T-helper 17 cell (primary cell): ENCODE measurements around the gene KLHL26. TPM values are rescaled to one million over a fixed set of nuclear protein-coding genes. Genes with fewer than 3 reads are reported as not detected.
"Not testable (repeated sequence)": the region's sequence is repeated elsewhere in the genome, so short reads cannot be mapped to it uniquely, and the experiment has no call there.

ENCODE experiments used
- ATAC-seq: fragments of 150-1000 bp; cut with Tn5 transposase; 2 replicates; pipeline ENCODE4 v1.10.0; 2021; ENCODE audit warnings: mild to moderate bottlenecking, moderate library complexity
- DNase-seq, 3 donors: peaks; one replicate each; pipeline versions ENCODE4 v3.0.0 to v3.0.0-alpha.2; 2020 to 2021
- H3K9me3 ChIP-seq: one replicate; pipeline ENCODE4 v1.7.0; 2013; ENCODE audit warnings: low read length, mild to moderate bottlenecking; ENCODE audit not compliant: control insufficient read depth, poor library complexity, severe bottlenecking
- H3K27ac Mint-ChIP-seq: one replicate; pipeline ENCODE4 v1.8.0; 2022; ENCODE audit warnings: mild to moderate bottlenecking, moderate library complexity, mixed read lengths
- H3K27me3 Mint-ChIP-seq: one replicate; pipeline ENCODE4 v1.8.0; 2022; ENCODE audit warnings: mixed read lengths
- H3K36me3 Mint-ChIP-seq: one replicate; pipeline ENCODE4 v1.8.0; 2022; ENCODE audit warnings: low read depth, mixed read lengths
- H3K4me1 Mint-ChIP-seq: one replicate; pipeline ENCODE4 v1.8.0; 2022; ENCODE audit warnings: mild to moderate bottlenecking, mixed read lengths
- H3K4me3 Mint-ChIP-seq: one replicate; pipeline ENCODE4 v1.8.0; 2022; ENCODE audit warnings: mild to moderate bottlenecking, moderate library complexity, mixed read lengths
- total RNA-seq, 4 donors: library from RNA in 2 of 4; stranded (reverse) in 2 of 4; gene quantifications; one replicate each; pipeline ENCODE4 v1.2.3 and lab custom pipeline; 2022 to 2026

Gene KLHL26
- total RNA-seq (10 to 100 TPM; 13.0 to 17.9 TPM), total RNA-seq (lab: John Stamatoyannopoulos, UW) (13.0 to 15.6 reads per million in 2 donors)

GRCh38 chr19:18636969-18637629 is at the start of gene KLHL26:
KLHL26 (plus strand) TSS chr19:18637028; CDS start chr19:18637055, 27 bp downstream.
- ATAC-seq (no peak), DNase-seq (peak in 1 of 3 donors; percentile 19)

GRCh38 chr19:18587561-18587960 is 49.3 kb upstream of the KLHL26 start:
- no peaks in the 10 kb centered on the region for H3K9me3 ChIP-seq
- H3K27ac Mint-ChIP-seq: peak overlapping the region; percentile 89
- H3K4me3 Mint-ChIP-seq: no peak overlapping the region
- H3K4me1 Mint-ChIP-seq: peaks cover 27% of the 10 kb centered on the region
- no peak for ATAC-seq
- no peaks in the 10 kb centered on the region for H3K27me3 Mint-ChIP-seq
- no peak for DNase-seq
- H3K36me3 Mint-ChIP-seq: no peaks in the 10 kb centered on the region

More at GRCh38 chr19:18636969-18637629, at the start of gene KLHL26:
- H3K9me3 ChIP-seq: no peaks in the 10 kb centered on the region
- Mint-ChIP-seq H3K4me3 (peak within 1 kb of the TSS; percentile 90), H3K27ac (peak within 1 kb of the TSS; percentile 90), H3K4me1 (peaks cover 37% of the 10 kb centered on the region), H3K27me3 (no peaks in the 10 kb centered on the region), H3K36me3 (no peaks in the 10 kb centered on the region)

- H3K4me3 Mint-ChIP-seq: peak overlapping the region; percentile 89
- peaks cover 27% of the 10 kb centered on the region for H3K4me1 Mint-ChIP-seq
- H3K27ac Mint-ChIP-seq: peak overlapping the region; percentile 89
- ATAC-seq (peak; percentile 5), DNase-seq (no peak)
- no peaks in the 10 kb centered on the region for H3K9me3 ChIP-seq
- no peaks in the 10 kb centered on the region for H3K36me3 Mint-ChIP-seq
- H3K27me3 Mint-ChIP-seq: no peaks in the 10 kb centered on the region
These were observed 48.7 kb upstream of the KLHL26 start for GRCh38 chr19:18587962-18588610.

- Mint-ChIP-seq H3K4me1 (peaks cover 27% of the 10 kb centered on the region), H3K36me3 (no peaks in the 10 kb centered on the region), H3K4me3 (peak within 1 kb of the TSS; percentile 89), H3K27me3 (no peaks in the 10 kb centered on the region), H3K27ac (peak within 1 kb of the TSS; percentile 89)
- ATAC-seq: peak; percentile 82
- peak; percentile 73 to 84 (median 79) for DNase-seq
- no peaks in the 10 kb centered on the region for H3K9me3 ChIP-seq
These were observed 48.0 kb upstream of the KLHL26 start, which contains the start of gene REX1BD for GRCh38 chr19:18588611-18589379. REX1BD (plus strand) TSS chr19:18588798; CDS start chr19:18588802, 4 bp downstream.

- ATAC-seq (peak; percentile 68), DNase-seq (peak; percentile 61 to 72 (median 67))
- Mint-ChIP-seq H3K4me1 (peaks cover 29% of the 10 kb centered on the region), H3K4me3 (peak overlapping the region; percentile 89), H3K36me3 (no peaks in the 10 kb centered on the region), H3K27ac (peak overlapping the region; percentile 76), H3K27me3 (no peaks in the 10 kb centered on the region)
- H3K9me3 ChIP-seq: no peaks in the 10 kb centered on the region
These were observed 47.2 kb upstream of the KLHL26 start for GRCh38 chr19:18589380-18590272.

- DNase-seq (no peak), ATAC-seq (no peak)
- peak overlapping the region; percentile 89 for H3K4me3 Mint-ChIP-seq
- no peaks in the 10 kb centered on the region for H3K9me3 ChIP-seq
- H3K27ac Mint-ChIP-seq: peak overlapping the region; percentile 84
- no peaks in the 10 kb centered on the region for H3K36me3 Mint-ChIP-seq
- no peaks in the 10 kb centered on the region for H3K27me3 Mint-ChIP-seq
- peaks cover 28% of the 10 kb centered on the region for H3K4me1 Mint-ChIP-seq
These were observed 46.3 kb upstream of the KLHL26 start for GRCh38 chr19:18590273-18591272.

- no peak overlapping the region for H3K4me3 Mint-ChIP-seq
- no peaks in the 10 kb centered on the region for H3K9me3 ChIP-seq
- DNase-seq (no peak), ATAC-seq (no peak)
- no peaks in the 10 kb centered on the region for H3K36me3 Mint-ChIP-seq
- peak overlapping the region; percentile 84 for H3K27ac Mint-ChIP-seq
- H3K4me1 Mint-ChIP-seq: peaks cover 23% of the 10 kb centered on the region
- no peaks in the 10 kb centered on the region for H3K27me3 Mint-ChIP-seq
These were observed 45.0 kb upstream of the KLHL26 start for GRCh38 chr19:18591735-18592385.

- not testable (repeated sequence) for ATAC-seq, H3K27me3 Mint-ChIP-seq, H3K36me3 Mint-ChIP-seq, DNase-seq, H3K27ac Mint-ChIP-seq, H3K9me3 ChIP-seq
- Mint-ChIP-seq H3K4me1 (peaks cover 23% of the 10 kb centered on the region), H3K4me3 (peak overlapping the region; percentile 36)
These were observed 44.1 kb upstream of the KLHL26 start for GRCh38 chr19:18592732-18593131.

- Mint-ChIP-seq H3K27me3 (no peaks in the 10 kb centered on the region), H3K4me3 (peak overlapping the region; percentile 71), H3K27ac (no peak overlapping the region), H3K36me3 (no peaks in the 10 kb centered on the region), H3K4me1 (peaks cover 16% of the 10 kb centered on the region)
- ATAC-seq (no peak), DNase-seq (no peak)
- H3K9me3 ChIP-seq: no peaks in the 10 kb centered on the region
These were observed 43.3 kb upstream of the KLHL26 start for GRCh38 chr19:18593367-18594095.

- no peaks in the 10 kb centered on the region for H3K36me3 Mint-ChIP-seq
- DNase-seq (peak; percentile 68 to 73 (median 71)), ATAC-seq (peak; percentile 77)
- H3K9me3 ChIP-seq: no peaks in the 10 kb centered on the region
- H3K4me3 Mint-ChIP-seq: peak overlapping the region; percentile 86
- H3K27ac Mint-ChIP-seq: peak overlapping the region; percentile 41
- H3K27me3 Mint-ChIP-seq: peaks cover 6% of the 10 kb centered on the region
- peaks cover 16% of the 10 kb centered on the region for H3K4me1 Mint-ChIP-seq
These were observed 42.6 kb upstream of the KLHL26 start for GRCh38 chr19:18594096-18594823.
